Measurements from ENCODE around the gene CBX7. TPM values are rescaled to one million over a fixed set of nuclear protein-coding genes. Genes with fewer than 3 reads are reported as not detected.

CBX7 gene
- total RNA-seq (2014; rRNA removed; shearing (Covaris generic)): 0.45 and 0.78 TPM in 2 replicates
- polyA plus RNA-seq (2014; cell fraction: nucleus; rRNA removed): 1.6 and 6.5 TPM in 2 replicates

- DNase-seq (ENCODE audit: extremely low read depth, low read depth): peak; percentile 47
Measured at GRCh38 chr22:39152511-39153219, at the start of gene CBX7. TSS of gene CBX7 (minus strand) at chr22:39152680. CDS start at chr22:39152444, 236 bp downstream.

GRCh38 chr22:39197578-39197977 lies 45.1 kb upstream of the CBX7 start:
- no peak for DNase-seq (ENCODE audit: extremely low read depth, low read depth)

GRCh38 chr22:39194098-39194497 lies 41.6 kb upstream of the CBX7 start:
- DNase-seq (ENCODE audit: extremely low read depth, low read depth): no peak

GRCh38 chr22:39188809-39189208 lies 36.3 kb upstream of the CBX7 start:
- DNase-seq (ENCODE audit: extremely low read depth, low read depth): no peak

GRCh38 chr22:39185601-39186012 lies 33.1 kb upstream of the CBX7 start:
- no peak for DNase-seq (ENCODE audit: extremely low read depth, low read depth)

- DNase-seq (ENCODE audit: extremely low read depth, low read depth): no peak
Measured at GRCh38 chr22:39184586-39185577, 32.4 kb upstream of the CBX7 start.

GRCh38 chr22:39183991-39184585 lies 31.6 kb upstream of the CBX7 start:
- DNase-seq (ENCODE audit: extremely low read depth, low read depth): no peak

- DNase-seq (ENCODE audit: extremely low read depth, low read depth): no peak
Measured at GRCh38 chr22:39182478-39183030, 30.1 kb upstream of the CBX7 start.

- DNase-seq (ENCODE audit: extremely low read depth, low read depth): no peak
Measured at GRCh38 chr22:39181778-39182177, 29.3 kb upstream of the CBX7 start.

- no peak for DNase-seq (ENCODE audit: extremely low read depth, low read depth)
Measured at GRCh38 chr22:39181356-39181755, 28.9 kb upstream of the CBX7 start.

GRCh38 chr22:39179841-39180335 lies 27.4 kb upstream of the CBX7 start:
- no peak for DNase-seq (ENCODE audit: extremely low read depth, low read depth)

- DNase-seq (ENCODE audit: extremely low read depth, low read depth): no peak
Measured at GRCh38 chr22:39179401-39179827, 26.9 kb upstream of the CBX7 start.

- no peak for DNase-seq (ENCODE audit: extremely low read depth, low read depth)
Measured at GRCh38 chr22:39178206-39179111, 26.0 kb upstream of the CBX7 start.

- no peak for DNase-seq (ENCODE audit: extremely low read depth, low read depth)
Measured at GRCh38 chr22:39177791-39178190, 25.3 kb upstream of the CBX7 start.

- no peak for DNase-seq (ENCODE audit: extremely low read depth, low read depth)
Measured at GRCh38 chr22:39177456-39177775, 24.9 kb upstream of the CBX7 start.

GRCh38 chr22:39176714-39177455 lies 24.4 kb upstream of the CBX7 start:
- no peak for DNase-seq (ENCODE audit: extremely low read depth, low read depth)

GRCh38 chr22:39176143-39176713 lies 23.7 kb upstream of the CBX7 start:
- DNase-seq (ENCODE audit: extremely low read depth, low read depth): peak; percentile 11

GRCh38 chr22:39175353-39176142 lies 23.1 kb upstream of the CBX7 start:
- no peak for DNase-seq (ENCODE audit: extremely low read depth, low read depth)
